GM19035 (cell line): ENCODE results near the gene ATP10B.
"Not testable (repeated sequence)": the region's sequence is repeated elsewhere in the genome, so short reads cannot be mapped to it uniquely, and the experiment has no call there.

ENCODE experiments used
- ATAC-seq: cut with Tn5 transposase; IDR thresholded peaks from one replicate; pipeline ENCODE4 v1.9.1; 2021; ENCODE audit not compliant: unreplicated experiment

The ATP10B gene, protein sequence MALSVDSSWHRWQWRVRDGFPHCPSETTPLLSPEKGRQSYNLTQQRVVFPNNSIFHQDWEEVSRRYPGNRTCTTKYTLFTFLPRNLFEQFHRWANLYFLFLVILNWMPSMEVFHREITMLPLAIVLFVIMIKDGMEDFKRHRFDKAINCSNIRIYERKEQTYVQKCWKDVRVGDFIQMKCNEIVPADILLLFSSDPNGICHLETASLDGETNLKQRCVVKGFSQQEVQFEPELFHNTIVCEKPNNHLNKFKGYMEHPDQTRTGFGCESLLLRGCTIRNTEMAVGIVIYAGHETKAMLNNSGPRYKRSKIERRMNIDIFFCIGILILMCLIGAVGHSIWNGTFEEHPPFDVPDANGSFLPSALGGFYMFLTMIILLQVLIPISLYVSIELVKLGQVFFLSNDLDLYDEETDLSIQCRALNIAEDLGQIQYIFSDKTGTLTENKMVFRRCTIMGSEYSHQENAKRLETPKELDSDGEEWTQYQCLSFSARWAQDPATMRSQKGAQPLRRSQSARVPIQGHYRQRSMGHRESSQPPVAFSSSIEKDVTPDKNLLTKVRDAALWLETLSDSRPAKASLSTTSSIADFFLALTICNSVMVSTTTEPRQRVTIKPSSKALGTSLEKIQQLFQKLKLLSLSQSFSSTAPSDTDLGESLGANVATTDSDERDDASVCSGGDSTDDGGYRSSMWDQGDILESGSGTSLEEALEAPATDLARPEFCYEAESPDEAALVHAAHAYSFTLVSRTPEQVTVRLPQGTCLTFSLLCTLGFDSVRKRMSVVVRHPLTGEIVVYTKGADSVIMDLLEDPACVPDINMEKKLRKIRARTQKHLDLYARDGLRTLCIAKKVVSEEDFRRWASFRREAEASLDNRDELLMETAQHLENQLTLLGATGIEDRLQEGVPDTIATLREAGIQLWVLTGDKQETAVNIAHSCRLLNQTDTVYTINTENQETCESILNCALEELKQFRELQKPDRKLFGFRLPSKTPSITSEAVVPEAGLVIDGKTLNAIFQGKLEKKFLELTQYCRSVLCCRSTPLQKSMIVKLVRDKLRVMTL (N-terminal part only)

DNA sequence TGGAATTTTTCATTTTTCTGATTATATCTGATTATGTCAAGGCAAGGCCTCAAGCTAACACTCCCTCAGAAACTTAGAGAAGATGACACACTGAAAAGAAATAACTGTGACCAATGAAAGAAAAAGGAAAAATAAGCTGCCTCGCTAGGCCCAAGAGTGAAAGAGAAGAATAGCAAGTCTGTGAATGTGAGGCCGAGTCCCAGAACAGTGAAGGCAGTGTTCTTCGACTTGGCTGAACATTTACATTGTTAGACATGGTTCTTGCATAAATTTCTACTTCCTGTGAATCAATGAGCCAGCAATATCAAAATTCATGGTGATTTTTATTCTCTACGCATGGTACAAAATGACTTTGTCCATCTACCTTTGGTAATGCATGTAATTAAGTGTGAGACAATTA lies at the start of gene ATP10B:
Gene ATP10B (minus strand): TSS at position 163 of the 400 bp plus-strand sequence. CDS start 164,137 bp downstream, outside the sequence.
- no peak for ATAC-seq

DNA sequence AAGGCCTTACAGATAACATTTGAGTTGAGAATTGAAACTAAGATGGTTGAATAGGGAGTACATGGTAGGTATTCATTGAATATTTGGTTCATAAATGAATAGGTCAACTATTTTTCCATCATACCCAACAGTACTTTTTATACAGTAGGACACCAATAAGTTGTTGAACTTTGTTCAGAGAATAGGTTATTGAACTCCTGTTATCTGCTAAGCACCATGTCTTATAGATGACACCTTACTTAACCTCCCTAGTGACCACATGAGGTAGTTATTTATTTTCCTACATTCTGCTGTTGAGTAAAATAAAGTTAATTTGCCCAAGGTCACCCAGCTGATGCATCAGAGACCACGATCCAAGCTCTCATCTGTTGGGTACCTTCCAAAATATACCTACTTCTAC lies 49.6 kb upstream of the ATP10B start:
- no peak for ATAC-seq

DNA sequence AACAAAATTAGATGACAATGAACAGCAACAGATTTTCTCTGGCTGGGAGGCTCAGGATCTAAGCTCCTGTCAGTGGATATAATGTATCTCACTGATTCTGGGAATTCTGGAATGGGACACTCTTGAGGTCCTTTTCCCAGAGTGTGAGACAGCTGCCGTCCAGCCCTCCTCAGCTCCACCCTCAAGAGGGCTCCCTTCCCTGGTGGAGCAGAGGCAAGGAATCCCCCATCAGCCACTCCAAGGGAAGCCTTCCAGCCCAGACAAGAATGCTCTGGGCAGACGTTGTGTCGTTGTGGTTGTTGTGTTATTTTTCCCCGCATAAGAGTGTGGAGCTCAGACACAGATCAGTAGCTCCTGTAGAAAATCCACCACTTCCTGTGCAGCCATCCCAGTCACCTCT lies 47.7 kb upstream of the ATP10B start:
- ATAC-seq, result no peak

DNA sequence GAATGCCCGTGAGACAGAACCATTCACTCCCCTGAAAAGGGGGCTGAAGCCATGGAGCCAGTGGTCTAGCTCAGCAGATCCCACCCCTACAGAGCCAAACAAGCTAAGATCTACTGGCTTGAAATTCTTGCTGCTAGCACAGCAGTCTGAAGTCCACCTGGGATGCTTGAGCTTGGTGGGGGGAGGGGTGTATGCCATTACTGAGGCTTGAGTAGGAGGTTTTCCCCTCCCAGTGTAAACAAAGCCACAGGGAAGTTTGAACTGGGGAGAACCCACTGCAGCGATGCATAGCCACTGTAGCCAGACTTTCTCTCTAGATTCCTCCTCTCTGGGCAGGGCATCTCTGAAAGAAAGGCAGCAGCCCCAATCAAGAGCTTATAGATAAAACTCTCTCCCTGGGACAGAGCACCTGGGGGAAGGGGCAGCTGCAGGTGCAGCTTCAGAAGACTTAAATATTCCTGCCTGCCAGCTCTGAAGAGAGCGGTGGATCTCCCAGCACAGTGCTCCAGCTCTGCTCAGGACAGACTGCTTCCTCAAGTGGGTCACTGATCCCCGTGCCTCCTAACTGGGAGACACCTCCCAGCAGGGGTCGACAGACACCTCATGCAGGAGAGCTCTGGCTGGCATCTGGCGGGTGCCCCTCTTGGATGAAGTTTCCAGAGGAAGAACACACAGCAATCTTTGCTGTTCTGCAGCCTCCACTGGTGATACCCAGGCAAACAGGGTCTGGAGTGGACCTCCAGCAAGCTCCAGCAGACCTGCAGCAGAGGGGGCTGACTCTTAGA lies 41.4 kb upstream of the ATP10B start:
- not testable (repeated sequence) for ATAC-seq

DNA sequence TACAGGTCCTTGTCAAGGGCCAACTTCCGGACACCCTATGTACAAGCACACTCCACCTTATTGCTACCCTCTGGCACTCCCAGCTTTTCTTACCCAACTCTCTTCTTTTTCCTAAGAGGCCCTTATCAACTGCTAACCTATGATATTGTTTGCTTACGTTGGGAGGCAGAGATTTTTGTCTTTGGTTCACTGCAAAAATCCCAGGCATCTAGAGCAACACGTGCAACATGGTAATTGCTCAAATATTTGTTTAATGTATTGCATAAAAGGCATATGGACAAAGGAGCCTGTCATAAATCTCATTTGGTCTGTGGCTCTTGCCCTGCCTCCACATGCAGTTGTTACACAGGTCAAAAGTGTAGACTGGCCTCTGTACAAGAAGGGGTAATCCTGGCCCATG lies 35.8 kb upstream of the ATP10B start:
- ATAC-seq, result no peak

DNA sequence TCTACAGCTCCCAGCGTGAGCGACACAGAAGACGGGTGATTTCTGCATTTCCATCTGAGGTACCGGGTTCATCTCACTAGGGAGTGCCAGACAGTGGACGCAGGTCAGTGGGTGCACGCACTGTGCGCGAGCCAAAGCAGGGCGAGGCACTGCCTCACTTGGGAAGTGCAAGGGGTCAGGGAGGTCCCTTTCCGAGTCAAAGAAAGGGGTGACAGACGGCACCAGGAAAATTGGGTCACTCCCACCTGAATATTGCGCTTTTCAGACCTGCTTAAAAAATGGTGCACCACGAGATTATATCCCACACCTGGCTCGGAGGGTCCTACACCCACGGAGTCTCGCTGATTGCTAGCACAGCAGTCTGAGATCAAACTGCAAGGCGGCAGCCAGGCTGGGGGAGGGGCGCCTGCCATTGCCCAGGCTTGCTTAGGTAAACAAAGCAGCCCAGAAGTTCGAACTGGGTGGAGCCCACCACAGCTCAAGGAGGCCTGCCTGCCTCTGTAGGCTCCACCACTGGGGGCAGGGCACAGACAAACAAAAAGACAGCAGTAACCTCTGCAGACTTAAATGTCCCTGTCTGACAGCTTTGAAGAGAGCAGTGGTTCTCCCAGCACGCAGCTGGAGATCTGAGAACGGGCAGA lies 21.7 kb upstream of the ATP10B start:
- ATAC-seq, result not testable (repeated sequence)

DNA sequence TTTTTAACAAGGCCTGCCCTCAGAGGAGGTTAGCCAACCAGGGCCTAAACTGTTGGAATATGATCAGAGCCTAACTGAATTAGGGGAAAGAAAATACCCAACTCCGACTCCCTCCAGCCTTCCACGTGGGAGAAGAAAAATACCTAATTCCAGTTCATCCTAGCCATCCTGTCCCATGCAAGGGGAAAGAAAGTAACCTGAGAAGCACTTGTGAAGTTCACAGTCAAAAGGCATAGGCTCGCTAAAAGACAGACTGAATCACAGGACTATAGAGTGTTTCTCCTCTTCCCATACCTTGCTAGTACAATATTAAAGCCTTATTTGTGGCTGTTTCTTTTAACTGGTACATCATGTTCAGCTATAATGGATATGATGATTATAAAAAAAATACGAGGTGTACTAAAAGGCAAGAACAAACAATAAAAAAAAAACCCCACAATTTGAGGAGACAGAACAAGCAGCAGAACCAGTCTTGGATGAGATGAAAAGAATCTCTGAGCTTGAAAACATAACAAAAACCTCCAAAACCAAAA lies 18.0 kb upstream of the ATP10B start:
- no peak for ATAC-seq

DNA sequence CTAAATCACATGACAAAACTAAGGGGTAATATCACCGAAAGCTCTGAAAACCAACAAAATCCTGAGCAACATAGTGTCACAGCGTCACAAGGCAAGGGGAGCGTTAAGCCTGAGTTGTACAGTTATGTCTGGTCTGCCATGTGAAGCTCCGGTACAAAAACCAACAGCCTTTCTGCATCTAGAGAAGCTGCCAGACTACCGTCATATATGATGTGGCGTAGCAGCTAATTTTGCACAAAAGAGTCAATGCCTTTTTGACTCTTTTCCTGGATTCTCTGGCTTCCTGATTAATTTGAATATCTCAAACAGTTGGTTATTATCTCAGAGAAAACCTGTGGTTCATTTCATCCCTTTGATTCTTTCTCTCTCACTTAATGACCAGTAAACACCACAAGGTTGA lies 16.0 kb upstream of the ATP10B start:
- no peak for ATAC-seq

DNA sequence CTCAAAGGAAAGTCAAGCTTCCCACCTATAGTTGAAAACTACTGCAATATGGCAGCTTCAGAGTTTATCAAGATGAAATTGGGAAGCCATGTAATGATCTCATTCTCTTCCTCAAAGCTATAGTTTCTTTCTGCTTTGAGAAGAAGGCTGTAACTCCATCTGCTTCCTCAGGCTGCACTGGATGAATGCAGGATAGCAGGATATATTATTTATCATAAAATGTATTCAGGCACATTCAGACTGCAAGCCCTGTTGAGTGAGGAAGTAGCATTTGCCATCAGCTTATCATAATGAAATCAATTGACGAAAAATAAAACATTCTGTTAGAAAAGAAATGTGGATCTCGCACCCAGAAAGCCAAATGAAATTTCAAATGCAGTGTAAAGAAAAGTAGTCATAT lies 560 bp downstream of the ATP10B start:
- ATAC-seq, result no peak

DNA sequence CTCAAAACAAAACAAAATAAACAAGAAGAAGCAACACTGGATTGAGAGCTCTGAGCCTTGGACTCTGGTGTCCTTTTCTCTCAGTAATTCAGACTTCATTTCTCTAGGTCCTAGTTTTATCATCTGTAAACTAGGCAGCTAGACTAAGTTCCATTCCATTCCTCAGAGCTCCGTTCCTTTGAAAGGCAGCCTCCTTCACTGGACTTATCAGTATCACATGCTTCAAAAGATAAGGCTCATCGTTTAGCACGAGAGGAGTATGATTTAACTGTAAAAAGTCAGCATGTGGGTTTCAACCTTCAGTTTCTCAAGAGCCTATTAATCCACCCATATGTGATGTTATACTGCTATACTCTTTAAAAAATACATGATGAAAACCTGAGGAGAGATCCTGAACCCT lies 1.6 kb downstream of the ATP10B start:
- no peak for ATAC-seq

DNA sequence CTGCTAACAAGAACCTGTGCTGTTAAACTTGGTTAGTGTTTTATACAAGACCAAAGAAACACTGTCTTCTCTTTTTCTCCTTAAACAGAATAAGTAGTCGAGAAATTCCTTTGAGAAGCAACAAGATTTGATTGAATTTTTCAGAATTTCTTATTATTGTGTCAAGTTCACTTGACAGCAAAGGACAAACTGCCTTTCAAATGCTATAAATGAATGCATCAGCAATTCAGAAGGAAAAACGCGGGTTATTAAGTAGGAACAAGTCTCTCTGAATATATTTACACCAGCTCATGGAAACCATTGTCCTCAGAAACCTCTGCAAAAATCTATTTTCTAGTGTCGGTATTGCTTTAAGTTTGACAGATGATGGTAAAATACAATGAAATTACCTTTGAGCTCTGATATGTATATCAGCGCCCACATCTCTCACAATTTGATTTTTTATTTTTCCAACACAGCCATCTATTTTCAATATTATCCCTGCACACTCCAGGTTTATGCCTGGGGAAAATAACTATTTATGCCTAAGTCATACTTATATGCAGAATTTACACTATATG lies 4.4 kb downstream of the ATP10B start:
- no peak for ATAC-seq

DNA sequence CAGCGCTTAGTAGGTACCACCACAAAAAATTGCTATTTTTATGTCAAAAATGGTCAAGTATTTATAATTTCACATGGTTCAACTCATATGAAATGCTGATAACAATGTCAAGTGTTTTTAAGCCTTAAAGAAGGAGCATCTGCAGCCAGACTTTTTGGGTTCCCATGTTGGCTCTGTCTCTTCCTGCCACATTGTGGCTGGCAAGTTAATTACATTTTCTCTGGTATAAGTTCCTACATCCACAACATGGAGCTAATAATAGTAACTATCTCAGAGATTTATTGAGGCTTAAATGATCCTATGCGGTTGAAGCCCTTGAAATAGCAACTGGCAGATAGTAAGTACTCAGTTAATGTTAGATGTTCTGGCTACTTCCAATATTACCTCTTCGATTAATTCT lies 5.4 kb downstream of the ATP10B start:
- no peak for ATAC-seq

DNA sequence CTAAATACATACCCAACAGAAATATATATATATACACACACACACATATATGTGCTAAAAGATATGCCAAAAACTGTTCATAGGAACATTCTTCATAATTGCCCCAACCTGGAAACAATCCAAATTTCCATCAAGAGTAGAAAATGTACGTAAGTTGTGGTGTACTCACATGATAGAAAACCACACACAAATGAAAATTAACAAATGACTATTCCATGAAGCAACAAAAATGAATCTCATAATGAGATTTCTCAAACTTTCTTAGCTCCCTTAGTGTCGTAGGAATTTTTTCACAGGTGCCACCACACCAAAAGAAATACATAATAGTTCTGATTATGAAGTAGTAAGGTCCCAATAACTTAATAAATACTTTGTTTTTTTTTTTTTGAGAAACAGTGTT lies 7.8 kb downstream of the ATP10B start:
- no peak for ATAC-seq

DNA sequence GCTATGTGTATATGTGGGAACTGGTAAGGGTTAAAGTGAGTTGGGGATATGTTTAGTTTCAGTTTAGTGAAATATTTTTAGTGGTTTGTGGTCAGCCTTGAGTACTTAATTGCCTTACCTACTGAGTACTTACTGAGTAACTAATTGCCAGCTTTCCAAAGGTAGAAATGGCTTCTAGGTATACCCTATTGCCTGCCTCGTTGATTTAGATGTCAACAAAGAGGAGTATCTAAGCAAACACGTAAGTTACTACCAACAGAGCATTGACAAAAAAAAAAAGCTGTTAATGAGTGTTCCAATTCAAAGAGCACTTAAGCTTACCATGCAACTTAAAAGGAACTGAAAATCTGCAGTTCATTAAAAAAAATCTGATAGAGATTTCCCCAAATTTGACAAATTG lies 8.8 kb downstream of the ATP10B start:
- peak; percentile 84 for ATAC-seq

DNA sequence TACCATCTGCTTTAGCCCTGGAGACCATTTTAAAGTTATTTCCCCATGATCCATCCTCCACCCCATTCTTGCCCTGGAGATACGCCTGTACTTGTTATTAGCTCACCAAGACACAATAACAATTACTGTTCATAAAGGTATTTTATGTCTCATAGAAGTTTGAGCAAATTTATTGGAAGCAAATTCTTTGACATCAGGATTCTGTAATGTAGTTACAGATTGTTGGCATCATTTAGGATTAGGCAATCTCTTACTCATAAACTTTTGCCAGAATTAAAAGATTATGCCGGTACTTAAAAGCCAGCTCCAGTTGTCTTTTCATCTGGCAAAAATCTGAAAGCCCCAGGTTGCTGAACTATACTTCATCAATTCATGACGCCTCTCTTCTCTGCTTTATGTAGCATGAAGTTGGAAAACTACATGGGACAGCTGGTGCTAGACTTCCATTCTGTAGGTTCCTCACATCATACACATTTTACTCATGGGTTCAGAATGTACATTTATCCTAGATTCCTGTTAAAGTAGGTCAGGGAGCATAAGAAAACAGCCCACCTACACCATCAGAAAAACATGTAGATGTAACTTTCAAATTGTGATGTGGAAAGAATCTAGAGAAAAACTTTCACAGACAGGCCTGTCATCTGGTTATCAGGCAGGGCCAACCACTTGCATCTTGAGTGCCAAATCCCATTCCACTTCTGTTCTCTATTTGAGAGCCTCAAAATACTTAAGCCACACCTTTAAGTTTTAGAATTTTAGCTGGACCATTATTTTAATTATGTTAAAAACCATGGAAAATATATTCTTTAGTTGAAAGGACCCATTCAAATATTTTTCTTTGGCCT lies 14.0 kb downstream of the ATP10B start:
- no peak for ATAC-seq

DNA sequence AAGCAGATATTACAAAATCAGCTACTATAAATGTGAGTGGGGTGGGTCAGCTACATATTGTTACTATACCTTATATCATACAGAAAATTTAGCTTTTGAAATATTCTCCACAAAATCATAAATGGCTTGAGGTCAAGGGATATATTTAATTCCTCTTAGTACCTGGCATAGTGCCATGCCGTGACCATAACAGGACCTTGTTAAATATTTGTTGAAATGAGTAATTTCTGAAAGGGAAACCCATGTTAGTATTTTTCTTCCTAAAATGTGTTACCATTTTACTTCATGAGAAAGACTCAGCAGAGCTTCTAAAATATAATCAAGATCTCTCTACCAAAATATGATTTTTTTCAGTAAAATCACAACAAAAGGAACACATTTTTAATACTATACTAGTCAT lies 14.8 kb downstream of the ATP10B start:
- no peak for ATAC-seq

DNA sequence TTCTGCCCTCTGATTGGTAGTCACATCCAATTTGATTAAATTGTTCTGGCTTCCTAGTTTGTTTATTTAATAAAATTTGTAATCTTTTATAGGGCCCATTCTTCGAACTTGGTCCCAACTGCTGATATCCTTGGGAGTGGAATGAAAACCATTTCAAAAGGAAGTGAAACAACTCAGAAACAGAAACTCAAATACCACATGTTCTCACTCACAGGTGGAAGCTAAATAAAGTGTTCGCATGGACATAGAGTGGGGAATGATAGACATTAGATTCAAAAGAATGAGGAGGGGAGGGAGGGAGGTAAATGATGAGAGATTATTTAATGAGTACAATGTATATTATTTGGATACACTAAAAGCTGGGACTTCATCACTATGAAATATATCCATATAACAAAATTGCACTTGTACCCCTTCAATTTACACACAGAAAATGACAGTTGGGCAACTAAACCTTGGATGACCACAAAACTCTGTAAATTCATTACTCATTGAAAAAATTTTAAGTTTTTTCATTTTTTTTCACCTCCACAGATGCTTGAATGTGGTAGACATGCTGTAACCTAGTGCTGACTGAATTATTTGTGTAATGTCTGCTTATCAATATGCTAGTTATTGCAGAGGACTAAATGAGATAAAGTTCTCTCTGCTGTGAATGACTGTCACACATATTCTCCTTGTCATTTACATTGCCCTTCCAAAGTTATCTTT lies 16.0 kb downstream of the ATP10B start:
- ATAC-seq, result no peak

DNA sequence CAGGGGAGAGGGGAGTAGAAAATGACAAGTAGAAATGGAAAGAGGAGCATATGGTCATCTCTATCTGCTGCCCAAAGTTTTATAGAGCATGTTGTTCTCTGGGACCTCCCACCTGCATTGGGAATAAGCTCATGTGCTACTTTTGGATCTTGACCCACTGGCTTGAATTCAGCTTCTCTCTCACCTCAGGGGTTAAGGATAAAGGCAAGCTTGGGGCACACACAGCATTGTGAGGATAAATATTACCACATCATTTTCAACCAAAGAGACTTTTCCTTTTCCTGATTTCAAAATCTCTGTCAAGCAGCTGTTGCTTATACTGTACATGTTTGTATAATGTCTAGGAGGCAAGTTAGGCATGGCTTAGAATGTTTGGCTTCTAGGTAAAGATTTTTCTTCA lies 16.6 kb downstream of the ATP10B start:
- no peak for ATAC-seq
